Right renal pelvis (tissue), 4 donors: ENCODE measurements around the gene HSF2BP. TPM values are rescaled to one million over a fixed set of nuclear protein-coding genes. Genes with fewer than 3 reads are reported as not detected.
"Not testable (repeated sequence)": the region's sequence is repeated elsewhere in the genome, so short reads cannot be mapped to it uniquely, and the experiment has no call there.

Experiments used
- DNase-seq, 4 donors: peaks; one replicate each; pipeline ENCODE4 v3.0.0-alpha.2; 2013; ENCODE audit warnings: low read depth in 4 of 4, low spot score in 3 of 4, missing footprints in 1 of 4
- polyA plus RNA-seq, 4 donors: library from polyadenylated mRNA; unstranded; fragments of 120-200 nt; gene quantifications; one replicate each; pipeline ENCODE4 v1.2.1, GENCODE V29; 2013; ENCODE audit not compliant: insufficient read length in 4 of 4

Gene HSF2BP
- polyA plus RNA-seq, 4 donors: 1.9 to 2.4 (median 2.2) TPM

DNA sequence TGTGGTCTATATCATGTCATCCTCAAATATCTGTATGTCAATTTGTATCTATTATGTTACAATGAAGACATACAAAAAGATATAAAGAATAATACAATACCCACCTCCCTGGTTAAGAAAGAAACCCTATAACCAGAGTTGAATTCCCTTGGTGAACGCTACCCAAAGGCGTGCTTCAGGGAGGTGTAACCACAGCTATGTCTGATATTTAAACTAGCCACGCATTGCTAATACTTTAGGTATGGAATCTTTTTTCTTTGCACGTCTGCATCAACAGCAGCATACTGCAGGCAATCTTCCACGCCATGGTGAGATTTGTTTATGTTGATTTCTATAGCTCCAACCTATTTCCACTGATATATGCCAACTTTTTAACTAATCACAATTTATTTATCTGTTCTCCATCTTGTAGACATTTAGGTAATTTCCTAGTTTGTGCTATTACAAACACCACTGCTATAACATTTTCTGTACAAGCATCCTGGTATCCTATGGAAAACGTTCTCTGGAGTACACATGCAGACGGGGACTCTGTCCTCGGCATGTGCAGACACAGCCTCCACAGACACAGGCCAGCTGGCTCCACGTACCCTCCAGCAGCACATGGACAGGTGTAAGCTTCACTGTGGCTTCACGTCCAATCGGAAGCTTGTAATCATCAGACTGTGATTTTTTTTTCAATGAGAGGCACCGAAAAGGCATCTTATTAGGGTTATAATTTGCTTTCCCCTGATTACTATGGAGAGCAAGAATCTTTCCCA is 58.5 kb downstream of the HSF2BP start:
- no peak for DNase-seq

DNA sequence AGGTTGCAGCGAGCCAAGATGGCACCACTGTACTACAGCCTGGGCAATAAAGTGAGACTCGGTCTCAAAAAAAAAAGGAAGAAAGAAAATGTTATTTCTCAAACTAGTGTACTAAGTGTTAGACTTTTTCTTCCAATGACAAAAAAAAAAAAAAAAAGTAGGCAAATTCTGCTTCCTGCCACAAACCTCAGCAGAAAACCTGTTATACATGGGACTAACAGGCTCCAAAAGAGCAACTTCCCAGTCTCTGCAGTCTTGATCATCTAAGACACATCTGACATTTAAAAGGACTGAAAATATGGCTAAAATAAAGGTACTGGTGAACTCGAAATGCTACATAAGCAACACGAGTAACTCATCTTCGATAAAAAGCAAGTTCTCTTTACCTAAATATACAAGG is 59.6 kb downstream of the HSF2BP start:
- DNase-seq: no peak

DNA sequence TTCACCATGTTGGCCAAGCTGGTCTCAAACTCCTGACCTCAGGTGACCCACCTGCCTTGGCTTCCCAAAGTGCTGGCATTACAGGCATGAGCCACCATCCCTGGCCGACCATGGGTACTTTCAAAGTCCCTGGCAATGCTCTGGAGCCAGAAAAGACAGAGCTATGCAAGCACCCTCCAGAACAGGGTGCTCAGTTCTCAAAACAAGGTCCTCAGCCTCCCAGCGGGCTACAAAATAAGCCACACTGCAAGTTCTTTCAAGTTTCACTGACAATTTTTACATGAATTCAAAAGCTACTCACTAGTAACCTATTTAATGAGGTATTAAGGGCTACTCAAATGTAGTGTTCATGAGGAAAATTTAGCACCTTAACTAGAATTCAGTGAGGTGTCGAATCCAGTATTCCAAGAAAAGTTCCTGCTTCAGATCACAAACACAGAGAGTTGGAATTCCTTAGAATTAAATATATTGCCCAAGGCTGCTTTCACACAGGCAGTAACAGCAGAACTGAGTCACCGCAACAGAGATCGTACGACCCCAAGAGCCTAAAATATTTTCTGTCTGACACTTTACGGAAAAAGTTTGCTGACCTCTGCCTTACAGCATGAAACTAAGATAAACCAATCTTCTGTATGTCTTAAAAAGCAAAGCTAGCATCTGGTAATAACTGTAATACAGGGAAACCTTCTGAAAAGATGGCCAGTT is 60.7 kb downstream of the HSF2BP start:
- DNase-seq: no peak

GRCh38 chr21:43597540-43598250 is 61.6 kb downstream of the HSF2BP start:
- no peak for DNase-seq

DNA sequence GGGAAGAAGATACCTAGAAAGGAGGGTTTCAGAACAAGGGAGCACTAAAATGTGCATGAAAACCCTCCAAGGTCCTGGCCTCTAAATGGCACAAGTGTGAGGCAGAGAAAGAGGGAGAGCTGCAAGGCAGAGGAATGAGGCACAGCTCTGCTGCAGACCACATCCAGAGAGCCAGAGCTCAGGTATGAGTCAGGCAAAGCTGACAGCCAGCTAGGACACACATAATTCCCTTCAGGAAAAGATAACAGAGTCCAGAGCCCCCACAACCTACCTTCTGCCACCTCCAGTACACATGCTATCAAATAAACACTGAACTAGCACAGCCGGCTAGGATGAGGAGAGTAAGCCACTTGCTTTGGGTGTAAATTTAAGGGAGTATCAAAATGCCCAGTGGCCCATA is 62.2 kb downstream of the HSF2BP start:
- no peak for DNase-seq

- DNase-seq: no peak
These were observed 62.7 kb downstream of the HSF2BP start for GRCh38 chr21:43596616-43597015.

GRCh38 chr21:43595769-43596168 is 63.5 kb downstream of the HSF2BP start:
- DNase-seq: not testable (repeated sequence)

- no peak for DNase-seq
These were observed 66.2 kb downstream of the HSF2BP start for GRCh38 chr21:43593078-43593477.

GRCh38 chr21:43591571-43591970 is 67.7 kb downstream of the HSF2BP start:
- DNase-seq: no peak

DNA sequence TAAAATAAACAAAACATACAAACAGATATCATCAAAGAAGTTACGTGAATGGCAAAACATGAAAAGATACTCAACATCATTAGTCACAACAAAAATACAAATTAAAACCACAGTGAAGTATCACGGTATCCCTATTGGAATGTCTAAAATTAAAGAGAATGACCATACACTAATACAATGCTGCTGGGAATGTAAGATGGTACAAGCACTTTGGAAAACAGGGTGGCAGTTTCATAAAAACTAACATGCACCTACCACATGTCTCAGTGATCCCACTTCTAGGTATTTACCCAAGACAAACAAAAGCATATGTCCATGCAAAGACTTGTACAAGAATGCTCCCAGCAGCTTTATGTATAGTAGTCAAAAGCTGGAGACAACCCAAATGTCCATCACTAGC is 69.1 kb downstream of the HSF2BP start:
- no peak for DNase-seq

DNA sequence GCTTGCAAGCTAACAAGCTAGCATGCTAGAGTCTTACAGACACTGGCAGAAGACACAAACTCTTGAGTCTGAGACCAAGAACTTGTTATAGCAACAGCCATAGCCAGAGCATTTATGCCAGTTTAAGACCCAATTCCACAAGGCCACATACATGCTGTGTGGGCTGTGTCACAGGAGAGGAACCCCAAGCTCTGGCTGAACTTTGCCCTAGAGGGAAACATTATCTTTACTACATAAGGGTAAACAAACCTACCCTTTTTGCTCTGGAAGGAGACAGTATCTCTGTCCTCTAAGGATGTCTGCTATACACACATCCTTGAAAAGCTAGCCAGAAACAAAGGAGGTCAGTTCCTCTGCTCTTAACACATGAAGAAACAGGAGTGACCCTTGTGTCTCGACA is 70.3 kb downstream of the HSF2BP start:
- no peak for DNase-seq

GRCh38 chr21:43585924-43586413 is 73.3 kb downstream of the HSF2BP start:
- DNase-seq: peak in 3 of 4 donors; percentile 56 to 74 (median 67)

DNA sequence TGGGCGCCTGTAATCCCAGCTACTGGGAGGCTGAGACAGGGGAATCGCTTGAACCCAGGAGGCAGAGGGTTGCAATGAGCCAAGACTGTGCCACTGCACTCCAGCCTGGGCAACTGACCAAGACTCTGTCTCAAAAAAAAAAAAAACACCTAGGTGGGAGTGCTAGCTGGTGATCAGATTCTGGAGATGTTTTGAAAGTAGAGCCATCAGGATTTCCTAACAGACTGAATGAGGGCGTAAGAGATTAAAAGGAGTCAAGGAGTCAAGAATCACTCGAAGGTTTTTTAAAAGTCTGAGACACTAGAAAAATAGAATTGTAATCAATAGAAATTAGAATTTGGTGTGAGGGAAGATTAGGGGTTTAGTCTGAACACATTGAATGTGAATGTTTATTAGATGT is 73.8 kb downstream of the HSF2BP start:
- DNase-seq: no peak

DNA sequence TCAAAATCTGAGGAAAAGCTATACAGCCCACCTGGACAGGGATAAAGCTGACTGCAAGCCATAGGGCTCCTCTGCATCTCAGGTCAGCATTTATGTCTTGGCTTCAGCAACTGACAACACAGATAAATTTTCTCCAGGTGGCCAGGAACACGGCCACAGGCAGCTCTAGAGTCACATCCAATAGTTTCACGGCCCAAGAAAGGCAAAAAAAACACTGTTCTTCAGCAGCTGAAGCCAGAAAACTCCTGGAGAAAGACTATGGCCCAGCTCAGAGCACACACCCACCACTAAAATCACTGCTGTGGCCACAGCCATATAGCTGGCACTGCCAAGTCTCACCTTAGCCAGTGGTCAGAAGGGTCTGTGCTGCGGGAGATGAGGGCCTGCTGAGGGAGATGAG is 77.8 kb downstream of the HSF2BP start:
- DNase-seq: no peak

- no peak for DNase-seq
These were observed 80.5 kb downstream of the HSF2BP start for GRCh38 chr21:43578677-43579303.

- DNase-seq: no peak
These were observed 83.8 kb downstream of the HSF2BP start for GRCh38 chr21:43575473-43575844.

GRCh38 chr21:43574741-43575472 is 84.4 kb downstream of the HSF2BP start:
- DNase-seq: peak in 3 of 4 donors; percentile 27 to 35 (median 32)

GRCh38 chr21:43573921-43574320 is 85.4 kb downstream of the HSF2BP start:
- DNase-seq: no peak

GRCh38 chr21:43572446-43572845 is 86.8 kb downstream of the HSF2BP start:
- no peak for DNase-seq

DNA sequence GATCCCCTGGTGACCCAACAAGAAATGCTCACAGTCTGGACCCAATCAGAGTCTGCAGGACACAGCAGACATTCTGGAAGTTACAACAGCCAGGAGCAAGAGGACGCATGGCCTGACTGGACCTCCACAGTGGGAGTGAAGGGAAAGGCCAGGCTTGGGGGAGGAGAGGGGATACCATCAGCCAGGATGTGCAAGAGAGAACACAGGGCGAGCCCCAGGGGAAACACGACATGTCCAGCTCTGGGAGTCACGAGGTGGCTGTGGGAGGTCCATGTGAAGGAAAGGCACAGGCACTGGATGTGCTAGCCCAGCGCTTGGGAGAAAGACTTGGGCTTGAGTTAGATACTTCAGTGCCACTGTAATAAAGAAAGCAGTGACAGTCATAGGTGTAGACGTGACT is 87.3 kb downstream of the HSF2BP start:
- no peak for DNase-seq
